Astrocyte (in vitro differentiated cells and primary cell): ENCODE data around the gene PSRC1. TPM values are rescaled to one million over a fixed set of nuclear protein-coding genes. Genes with fewer than 3 reads are reported as not detected.

Experiments used
- DNase-seq: peaks from one replicate; pipeline ENCODE4 v3.0.0-alpha.2; 2010; ENCODE audit warnings: low read depth
- FAIRE-seq: peaks from 2 replicates; lab custom pipeline; 2011; peaks lifted over from hg19 to GRCh38; lab: Jason Lieb, UNC
- H2AFZ ChIP-seq: 2 replicates; pipeline ENCODE4 v1.6.0; 2012; ENCODE audit warnings: low read depth, low read length, inconsistent platforms
- H3K27ac ChIP-seq: 2 replicates; pipeline ENCODE4 v1.5.1; 2011; ENCODE audit warnings: low read depth, low read length, inconsistent platforms
- H3K27me3 ChIP-seq: 2 replicates; pipeline ENCODE4 v1.6.0; 2011; ENCODE audit warnings: low read length, inconsistent platforms; ENCODE audit not compliant: insufficient read depth
- H3K36me3 ChIP-seq: 2 replicates; pipeline ENCODE4 v1.5.1; 2011; ENCODE audit warnings: low read length, inconsistent platforms; ENCODE audit not compliant: insufficient read depth
- H3K4me1 ChIP-seq: 2 replicates; pipeline ENCODE4 v1.5.1; 2011; ENCODE audit warnings: low read length, inconsistent platforms; ENCODE audit not compliant: insufficient read depth
- H3K4me2 ChIP-seq: 2 replicates; pipeline ENCODE4 v1.6.0; 2012; ENCODE audit warnings: low read length, inconsistent platforms
- H3K4me3 ChIP-seq: 2 replicates; pipeline ENCODE4 v1.5.1; 2011; ENCODE audit warnings: low read depth, mild to moderate bottlenecking, low read length, inconsistent platforms; ENCODE audit not compliant: insufficient read depth
- H3K79me2 ChIP-seq: 2 replicates; pipeline ENCODE4 v1.6.0; 2012; ENCODE audit warnings: mild to moderate bottlenecking, low read length, inconsistent platforms; ENCODE audit not compliant: insufficient read depth
- H3K9ac ChIP-seq: 2 replicates; pipeline ENCODE4 v1.6.0; 2012; ENCODE audit warnings: mild to moderate bottlenecking, low read length, inconsistent platforms
- H3K9me3 ChIP-seq: 2 replicates; pipeline ENCODE4 v1.5.1; 2012; ENCODE audit warnings: low read depth, mild to moderate bottlenecking, low read length, inconsistent platforms; ENCODE audit not compliant: insufficient read depth
- H4K20me1 ChIP-seq: 2 replicates; pipeline ENCODE4 v1.6.0; 2012; ENCODE audit warnings: low read length, inconsistent platforms; ENCODE audit not compliant: insufficient read depth
- H3K27ac Mint-ChIP-seq: one replicate; pipeline ENCODE4 v1.8.0; 2021; ENCODE audit warnings: mild to moderate bottlenecking, mixed read lengths; ENCODE audit not compliant: unreplicated experiment
- H3K27me3 Mint-ChIP-seq: one replicate; pipeline ENCODE4 v1.8.0; 2021; ENCODE audit warnings: low read depth, mixed read lengths; ENCODE audit not compliant: unreplicated experiment
- H3K36me3 Mint-ChIP-seq: one replicate; pipeline ENCODE4 v1.8.0; 2021; ENCODE audit warnings: low read depth, mixed read lengths; ENCODE audit not compliant: unreplicated experiment
- H3K4me1 Mint-ChIP-seq: one replicate; pipeline ENCODE4 v1.8.0; 2021; ENCODE audit warnings: low read depth, mixed read lengths; ENCODE audit not compliant: unreplicated experiment
- H3K4me3 Mint-ChIP-seq: one replicate; pipeline ENCODE4 v1.8.0; 2021; ENCODE audit warnings: mild to moderate bottlenecking, moderate library complexity, mixed read lengths; ENCODE audit not compliant: unreplicated experiment
- H3K9me3 Mint-ChIP-seq: one replicate; pipeline ENCODE4 v1.8.0; 2021; ENCODE audit warnings: mild to moderate bottlenecking, mixed read lengths; ENCODE audit not compliant: unreplicated experiment
- CTCF ChIP-seq: IDR thresholded peaks from 2 replicates; pipeline ENCODE4 v1.5.1; 2011; ENCODE audit warnings: low read depth, mild to moderate bottlenecking, inconsistent platforms, low read length, moderate library complexity; ENCODE audit not compliant: insufficient read depth
- EZH2 ChIP-seq: IDR thresholded peaks from 2 replicates; pipeline ENCODE4 v1.6.1; 2012; ENCODE audit warnings: mild to moderate bottlenecking, low read length, inconsistent platforms; ENCODE audit not compliant: insufficient read depth
- total RNA-seq: library from RNA; stranded (reverse); gene quantifications from 2 replicates; pipeline ENCODE4 v1.2.1, GENCODE V29; 2021

PSRC1 gene
- total RNA-seq, 1 donor from 2014 or later: 7.7 TPM

DNA sequence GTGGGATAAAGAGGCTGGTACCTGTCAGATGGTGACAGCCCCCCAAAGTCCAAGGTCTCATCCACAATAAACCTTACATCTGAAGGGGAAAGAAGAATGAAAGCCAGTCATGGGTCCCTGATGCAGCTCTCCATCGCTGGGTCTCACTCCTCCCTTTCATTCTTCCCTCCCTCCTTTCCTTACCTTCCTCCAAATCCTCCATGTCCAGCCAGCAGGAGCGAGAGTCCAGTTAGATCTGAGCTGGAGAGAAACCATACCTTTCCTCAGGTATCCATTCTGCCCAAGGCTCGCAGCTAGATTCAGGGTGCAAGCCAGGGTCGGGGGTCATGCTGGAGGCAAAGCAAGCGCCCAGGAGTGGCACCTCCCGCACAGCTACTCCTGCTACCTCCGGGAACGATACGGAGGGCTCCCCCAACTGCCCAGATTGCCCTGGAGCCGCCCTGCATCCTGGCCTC lies 421 bp downstream of the PSRC1 start:
- Histone ChIP-seq H3K4me3 (peak overlapping the region; percentile 91), H3K9ac (peak overlapping the region; percentile 82), H3K4me1 (peaks cover 31% of the 10 kb centered on the region), H3K79me2 (peaks cover 29% of the 10 kb centered on the region), H3K27ac (peak overlapping the region; percentile 52), H3K27me3 (no peaks in the 10 kb centered on the region), H3K4me2 (peak overlapping the region; percentile 99), H3K36me3 (no peaks in the 10 kb centered on the region), H3K9me3 (no peaks in the 10 kb centered on the region), H4K20me1 (no peaks in the 10 kb centered on the region), H2AFZ (peak overlapping the region; percentile 92)
- H3K4me1 Mint-ChIP-seq: peaks cover 7% of the 10 kb centered on the region
- H3K27me3 Mint-ChIP-seq: no peaks in the 10 kb centered on the region
- peak overlapping the region; percentile 92 for H3K27ac Mint-ChIP-seq
- no peaks in the 10 kb centered on the region for H3K9me3 Mint-ChIP-seq
- DNase-seq (no peak), FAIRE-seq (no peak)
- peak overlapping the region; percentile 99 for H3K4me3 Mint-ChIP-seq
- TF ChIP-seq EZH2 (no peak), CTCF (no peak)
- peaks cover 7% of the 10 kb centered on the region for H3K36me3 Mint-ChIP-seq

GRCh38 chr1:109281680-109282496 lies 1.1 kb downstream of the PSRC1 start:
- H3K27ac ChIP-seq: peak overlapping the region; percentile 11
- H3K79me2 ChIP-seq: peaks cover 29% of the 10 kb centered on the region
- no peaks in the 10 kb centered on the region for H3K9me3 ChIP-seq
- H3K4me1 ChIP-seq: peaks cover 36% of the 10 kb centered on the region
- H3K27me3 Mint-ChIP-seq: no peaks in the 10 kb centered on the region
- peaks cover 12% of the 10 kb centered on the region for H3K4me1 Mint-ChIP-seq
- H2AFZ ChIP-seq: peak overlapping the region; percentile 92
- peaks cover 9% of the 10 kb centered on the region for H3K36me3 Mint-ChIP-seq
- no peak overlapping the region for H3K27ac Mint-ChIP-seq
- peak overlapping the region; percentile 99 for H3K4me2 ChIP-seq
- no peaks in the 10 kb centered on the region for H3K36me3 ChIP-seq
- DNase-seq (no peak), FAIRE-seq (no peak)
- H3K9ac ChIP-seq: peak overlapping the region; percentile 82
- H3K4me3 Mint-ChIP-seq: peak overlapping the region; percentile 99
- no peaks in the 10 kb centered on the region for H3K27me3 ChIP-seq
- H4K20me1 ChIP-seq: no peaks in the 10 kb centered on the region
- peak overlapping the region; percentile 91 for H3K4me3 ChIP-seq
- H3K9me3 Mint-ChIP-seq: no peaks in the 10 kb centered on the region
- TF ChIP-seq EZH2 (no peak), CTCF (no peak)

DNA sequence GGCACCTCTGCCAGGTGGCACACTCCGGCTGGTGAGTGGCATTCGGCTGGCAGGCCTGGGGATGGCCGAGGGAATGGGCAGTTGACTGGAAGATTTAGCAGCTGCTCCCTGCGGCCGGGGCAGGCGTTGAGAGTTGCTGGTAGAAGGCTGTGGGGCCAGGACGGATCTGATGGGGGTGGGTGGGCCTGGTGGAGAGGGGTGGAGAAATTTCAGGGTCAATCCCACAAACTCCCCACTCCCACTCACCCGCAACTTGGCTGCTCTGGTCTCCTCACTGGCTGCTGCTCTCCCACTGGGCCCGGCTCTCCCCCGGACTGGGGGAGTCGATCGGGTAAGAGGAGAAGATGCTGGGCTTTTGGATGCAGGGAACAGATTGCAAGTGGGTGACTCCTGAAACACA lies 2.1 kb downstream of the PSRC1 start:
- Mint-ChIP-seq H3K27me3 (no peaks in the 10 kb centered on the region), H3K27ac (no peak overlapping the region), H3K4me3 (no peak overlapping the region), H3K36me3 (peaks cover 9% of the 10 kb centered on the region), H3K4me1 (peaks cover 19% of the 10 kb centered on the region), H3K9me3 (no peaks in the 10 kb centered on the region)
- Histone ChIP-seq H3K4me1 (peaks cover 46% of the 10 kb centered on the region), H3K79me2 (peaks cover 29% of the 10 kb centered on the region), H3K9ac (peak overlapping the region; percentile 82), H3K36me3 (no peaks in the 10 kb centered on the region), H3K9me3 (no peaks in the 10 kb centered on the region), H4K20me1 (no peaks in the 10 kb centered on the region), H3K4me2 (peak overlapping the region; percentile 99), H2AFZ (no peak overlapping the region), H3K27me3 (no peaks in the 10 kb centered on the region), H3K4me3 (no peak overlapping the region), H3K27ac (no peak overlapping the region)
- no peak for FAIRE-seq
- TF ChIP-seq CTCF (no peak), EZH2 (no peak)
- DNase-seq: no peak
